H1 (cell line): ENCODE measurements around the gene ILKAP. TPM values are rescaled to one million over a fixed set of nuclear protein-coding genes. Genes with fewer than 3 reads are reported as not detected.

Experiments
- CHD2 ChIP-seq: IDR thresholded peaks from 2 replicates; pipeline ENCODE4 v1.6.1; 2012; ENCODE audit warnings: low read length, improper control_type of control experiment
- JUND ChIP-seq: IDR thresholded peaks from 2 replicates; pipeline ENCODE4 v1.6.1; 2011; ENCODE audit warnings: mild to moderate bottlenecking, improper control_type of control experiment, low read length
- SIN3A ChIP-seq, 2 experiments: IDR thresholded peaks in 1 of 2; conservative IDR thresholded peaks in 1 of 2; 2 replicates each; pipeline ENCODE4 v1.6.1; 2011 to 2012; ENCODE audit warnings: low read length in 2 of 2, improper control_type of control experiment in 1 of 2, low read depth in 1 of 2, mild to moderate bottlenecking in 1 of 2
- polyA plus RNA-seq, 7 experiments: library from polyadenylated mRNA; depleted of rRNA in 3 of 7; stranded (reverse) in 5 of 7; unstranded in 2 of 7; fragments of >200 nt in 5 of 7; fragments of 200-250 nt in 2 of 7; gene quantifications; 1 replicate in 5 of 7; 2 replicates in 1 of 7; 4 replicates in 1 of 7; pipeline versions ENCODE4 v1.2.1 to v1.2.3, GENCODE V29; 2011 to 2013; ENCODE audit warnings: missing spikeins in 2 of 7, mixed read lengths in 2 of 7
- total RNA-seq: library from RNA; stranded (reverse); fragmentation: NEBNext Ultra II Directional; extraction: Animal tissue kit (Norgen Biotek cat#: 25700); gene quantifications from 2 replicates; pipeline ENCODE4 v1.2.1, GENCODE V29; 2021

Gene ILKAP
- total and polyA plus RNA-seq, 2 of the 8 experiments (the other 6 are each of a cell fraction or from before 2014, with no cell fraction given) = 23.5 to 33.8 TPM

DNA sequence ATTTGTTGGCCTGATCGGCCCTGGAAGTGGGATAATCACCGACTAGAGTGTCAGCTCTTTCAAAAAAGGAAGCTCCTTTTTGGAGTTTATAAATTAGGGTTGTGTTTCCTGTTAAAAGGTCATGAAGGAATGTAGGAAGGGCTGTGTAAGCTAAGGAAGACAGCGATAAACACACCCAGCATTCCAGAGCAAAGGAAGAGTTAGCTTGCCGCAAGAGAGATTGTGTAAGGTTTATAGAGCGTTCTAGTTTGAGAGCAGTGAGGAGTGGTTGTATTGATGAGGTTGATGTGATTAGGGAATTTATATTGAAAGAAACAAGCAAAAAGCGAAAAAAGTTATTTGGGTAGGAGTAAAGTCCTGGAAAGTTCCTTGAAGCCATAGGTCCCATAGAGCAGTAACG lies 3.5 kb upstream of the ILKAP start (continued):
- TF ChIP-seq JUND = no peak
- no peak for TF ChIP-seq SIN3A (conservative IDR thresholded peaks at IDR 0.05 in 1 of 2, IDR thresholded peaks at IDR 0.05 in 1 of 2; ENCODE audit: low read depth in 1 of 2, low read length in 2 of 2)
- TF ChIP-seq CHD2 = no peak
